Measurements from ENCODE around the gene DERL3. TPM values are rescaled to one million over a fixed set of nuclear protein-coding genes. Genes with fewer than 3 reads are reported as not detected.

The DERL3 gene
- total RNA-seq, 6 experiments from 2014 or later, result 0.21 to 0.88 (median 0.40) TPM

DNA sequence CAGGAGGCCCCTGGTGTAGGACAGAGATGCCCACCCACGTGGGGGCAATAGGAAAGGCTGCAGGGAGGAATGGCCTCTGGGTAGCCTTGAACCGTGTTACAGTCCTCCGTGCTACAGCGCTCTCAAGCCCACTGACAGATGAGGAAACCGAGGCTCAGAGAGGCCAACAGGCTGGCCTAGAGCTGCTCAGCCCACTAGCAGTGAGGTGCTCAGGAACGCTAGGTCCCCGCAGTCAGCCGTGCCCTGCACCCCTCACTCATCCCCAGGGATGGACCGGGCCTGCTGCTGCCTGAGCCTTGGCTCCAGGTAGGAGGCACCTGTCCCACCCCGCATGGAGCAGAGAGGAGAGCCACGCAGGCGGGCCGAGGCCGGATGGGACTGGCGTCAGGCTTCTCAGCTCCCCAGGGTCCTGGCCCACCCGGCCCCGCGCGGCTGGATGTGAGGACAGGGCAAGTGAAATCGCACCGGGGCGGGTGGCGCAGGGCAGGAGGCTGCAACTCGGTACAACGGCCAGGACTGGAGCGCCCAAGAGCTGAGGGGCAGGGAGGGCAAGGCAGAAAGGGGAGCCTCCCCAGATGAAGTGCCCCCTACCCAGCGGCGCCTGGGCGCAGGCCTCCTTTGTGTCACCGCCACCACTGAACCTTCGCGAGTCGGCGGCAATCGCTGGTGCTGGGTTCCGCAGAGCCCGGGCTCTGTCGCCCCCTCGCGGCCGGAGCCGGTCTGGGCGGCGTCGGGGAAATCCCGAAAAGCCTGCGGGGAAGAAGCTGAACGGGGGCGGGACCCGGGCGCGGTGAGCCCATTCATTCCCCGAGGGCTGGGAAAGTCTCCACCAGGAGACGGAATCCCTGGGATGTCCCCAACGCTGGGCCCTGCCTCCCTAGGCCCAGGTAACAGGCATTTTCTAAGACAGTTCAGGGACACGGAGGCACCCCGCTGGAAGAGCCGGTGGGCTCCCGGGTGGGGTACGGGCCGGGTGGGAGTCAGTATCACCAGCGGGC is 10.5 kb upstream of the DERL3 start:
- H3K9me3 Mint-ChIP-seq, result no peaks in the 10 kb centered on the region
- no peak overlapping the region for H3K27ac Mint-ChIP-seq
- H3K27me3 Mint-ChIP-seq (ENCODE audit: insufficient read depth), result peaks cover 2% of the 10 kb centered on the region
- no peak overlapping the region for H3K4me3 Mint-ChIP-seq
- TF ChIP-seq CTCF (IDR thresholded peaks at IDR 0.05), result peak; percentile 100
- DNase-seq, result peak; percentile 61
- peaks cover 23% of the 10 kb centered on the region for H3K4me1 Mint-ChIP-seq (ENCODE audit: low read depth)
- no peaks in the 10 kb centered on the region for H3K36me3 Mint-ChIP-seq (ENCODE audit: low read depth)

GRCh38 chr22:23847991-23848864 is 9.4 kb upstream of the DERL3 start:
- TF ChIP-seq CTCF (IDR thresholded peaks at IDR 0.05), result no peak
- H3K4me1 Mint-ChIP-seq (ENCODE audit: low read depth), result peaks cover 25% of the 10 kb centered on the region
- no peaks in the 10 kb centered on the region for H3K36me3 Mint-ChIP-seq (ENCODE audit: low read depth)
- no peak overlapping the region for H3K4me3 Mint-ChIP-seq
- no peak for DNase-seq
- H3K27me3 Mint-ChIP-seq (ENCODE audit: insufficient read depth), result no peaks in the 10 kb centered on the region; the same call in none of the 2 replicates
- no peak overlapping the region for H3K27ac Mint-ChIP-seq
- H3K9me3 Mint-ChIP-seq, result no peaks in the 10 kb centered on the region

- no peaks in the 10 kb centered on the region for H3K9me3 Mint-ChIP-seq
- H3K4me1 Mint-ChIP-seq (ENCODE audit: low read depth), result peaks cover 25% of the 10 kb centered on the region
- H3K27ac Mint-ChIP-seq, result no peak overlapping the region
Observed at GRCh38 chr22:23847310-23847920, 8.6 kb upstream of the DERL3 start.

DNA sequence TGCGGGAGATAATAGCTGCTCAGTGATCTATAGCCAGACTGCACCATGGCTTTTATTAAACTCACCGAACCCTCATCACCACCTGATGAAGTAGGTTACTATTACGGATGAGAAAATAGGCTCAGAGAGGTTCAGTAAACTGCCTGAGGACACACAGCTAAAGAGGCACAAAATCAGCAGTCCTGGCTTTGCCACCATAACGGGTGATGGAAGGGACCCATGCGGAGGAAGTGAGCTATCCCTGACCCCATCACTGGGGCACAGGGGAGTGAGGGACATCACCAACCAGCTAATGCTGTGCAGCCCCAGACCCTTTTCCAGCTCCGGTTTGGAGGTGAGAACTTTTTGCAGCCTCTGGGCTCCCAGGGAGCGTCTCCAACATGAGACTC is 7.3 kb upstream of the DERL3 start:
- Mint-ChIP-seq H3K4me3 (no peak overlapping the region), H3K36me3 (ENCODE audit: low read depth) (no peaks in the 10 kb centered on the region), H3K27me3 (ENCODE audit: insufficient read depth) (peaks cover 10% of the 10 kb centered on the region), H3K4me1 (ENCODE audit: low read depth) (peaks cover 25% of the 10 kb centered on the region), H3K27ac (peak overlapping the region; percentile 54; the same call in 1 of the 2 replicates), H3K9me3 (no peaks in the 10 kb centered on the region)
- no peak for DNase-seq
- no peak for TF ChIP-seq CTCF (IDR thresholded peaks at IDR 0.05)

More at GRCh38 chr22:23847310-23847920, 8.6 kb upstream of the DERL3 start:
- no peak overlapping the region for H3K4me3 Mint-ChIP-seq
- H3K36me3 Mint-ChIP-seq (ENCODE audit: low read depth), result no peaks in the 10 kb centered on the region
- TF ChIP-seq CTCF (IDR thresholded peaks at IDR 0.05), result no peak
- no peak for DNase-seq
- H3K27me3 Mint-ChIP-seq (ENCODE audit: insufficient read depth), result peaks cover 2% of the 10 kb centered on the region
